ENCODE data around the gene AQP10.

Gene AQP10

DNA sequence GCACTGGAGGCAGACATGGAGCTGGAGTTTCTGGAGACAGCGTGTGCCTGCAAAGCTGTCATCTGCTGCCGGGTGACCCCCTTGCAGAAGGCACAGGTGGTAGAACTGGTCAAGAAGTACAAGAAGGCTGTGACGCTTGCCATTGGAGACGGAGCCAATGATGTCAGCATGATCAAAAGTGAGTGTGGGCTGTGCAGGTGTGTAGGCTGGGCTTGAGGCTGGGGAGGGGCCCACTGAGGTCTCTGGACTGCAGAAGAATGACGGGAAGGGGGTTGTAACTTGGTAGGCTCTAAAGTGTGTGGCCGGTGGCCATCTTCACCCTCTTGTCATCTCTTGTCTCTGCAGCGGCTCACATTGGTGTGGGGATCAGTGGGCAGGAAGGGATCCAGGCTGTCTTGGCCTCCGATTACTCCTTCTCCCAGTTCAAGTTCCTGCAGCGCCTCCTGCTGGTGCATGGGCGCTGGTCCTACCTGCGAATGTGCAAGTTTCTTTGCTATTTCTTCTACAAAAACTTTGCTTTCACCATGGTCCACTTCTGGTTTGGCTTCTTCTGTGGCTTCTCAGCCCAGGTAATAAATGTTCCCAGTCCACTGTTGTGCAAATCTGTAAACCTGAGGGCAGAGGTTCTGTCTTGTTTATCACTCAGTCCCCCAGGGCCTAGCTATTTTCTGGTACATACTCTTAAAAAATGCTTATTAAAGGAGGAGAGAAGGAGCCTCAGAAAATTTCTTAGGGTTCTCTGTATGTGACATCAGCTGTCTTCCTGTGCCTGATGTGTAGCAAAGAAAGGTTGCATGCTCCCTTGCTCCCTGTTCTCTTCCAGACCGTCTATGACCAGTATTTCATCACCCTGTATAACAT, 24.3 kb downstream of the AQP10 start:
- no peaks in the 10 kb centered on the region for H3K27me3 ChIP-seq (ENCODE audit: control insufficient read depth in 1 of 2, insufficient read depth in 2 of 2, low read length in 2 of 2)
- H3K36me3 ChIP-seq (ENCODE audit: control insufficient read depth in 1 of 2, insufficient read depth in 2 of 2, low read length in 2 of 2) = peaks cover 16 to 73% of the 10 kb centered on the region in 2 donors
- H3K9ac ChIP-seq (ENCODE audit: low read depth in 1 of 2, low read length in 2 of 2) = no peak overlapping the region

DNA sequence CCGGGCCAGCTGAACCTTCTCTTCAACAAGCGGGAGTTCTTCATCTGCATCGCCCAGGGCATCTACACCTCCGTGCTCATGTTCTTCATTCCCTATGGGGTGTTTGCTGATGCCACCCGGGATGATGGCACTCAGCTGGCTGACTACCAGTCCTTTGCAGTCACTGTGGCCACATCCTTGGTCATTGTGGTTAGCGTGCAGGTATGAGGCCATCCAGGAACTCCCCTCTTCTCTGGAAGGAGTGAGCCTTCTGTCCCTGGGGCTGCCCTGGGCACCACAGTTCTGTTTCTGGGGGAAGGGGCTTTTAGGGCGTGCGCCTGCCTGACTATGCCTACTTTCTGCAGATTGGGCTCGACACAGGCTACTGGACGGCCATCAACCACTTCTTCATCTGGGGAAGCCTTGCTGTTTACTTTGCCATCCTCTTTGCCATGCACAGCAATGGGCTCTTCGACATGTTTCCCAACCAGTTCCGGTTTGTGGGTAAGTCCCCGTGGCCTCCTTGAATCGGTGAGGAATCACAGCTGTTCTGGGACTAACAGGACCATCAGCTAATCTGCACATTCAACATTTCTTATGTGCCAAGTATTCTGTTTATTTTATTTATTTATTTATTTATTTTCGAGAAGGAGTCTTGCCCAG, 25.5 kb downstream of the AQP10 start:
- peaks cover 15 to 62% of the 10 kb centered on the region in 2 donors for H3K36me3 ChIP-seq (ENCODE audit: control insufficient read depth in 1 of 2, insufficient read depth in 2 of 2, low read length in 2 of 2)
- H3K27me3 ChIP-seq (ENCODE audit: control insufficient read depth in 1 of 2, insufficient read depth in 2 of 2, low read length in 2 of 2) = no peaks in the 10 kb centered on the region
- no peak overlapping the region for H3K27ac ChIP-seq (ENCODE audit: low read depth, low read length)
- H3K4me1 ChIP-seq (ENCODE audit: control insufficient read depth in 1 of 2, insufficient read depth in 2 of 2, low read length in 2 of 2) = peaks cover 11 to 16% of the 10 kb centered on the region in 2 donors
- no peak overlapping the region for H3K9ac ChIP-seq (ENCODE audit: low read depth in 1 of 2, low read length in 2 of 2)
- no peak overlapping the region for H3K4me3 ChIP-seq (ENCODE audit: low read depth in 1 of 2, low read length in 2 of 2)
- H3K9me3 ChIP-seq (ENCODE audit: control insufficient read depth in 1 of 2, low read length in 2 of 2) = no peaks in the 10 kb centered on the region

More for the DNA sequence above, 24.3 kb downstream of the AQP10 start:
- H3K4me1 ChIP-seq (ENCODE audit: control insufficient read depth in 1 of 2, insufficient read depth in 2 of 2, low read length in 2 of 2) = peaks cover 9 to 11% of the 10 kb centered on the region in 2 donors
- no peak overlapping the region for H3K27ac ChIP-seq (ENCODE audit: low read depth, low read length)
- no peak overlapping the region for H3K4me3 ChIP-seq (ENCODE audit: low read depth in 1 of 2, low read length in 2 of 2)
- no peaks in the 10 kb centered on the region for H3K9me3 ChIP-seq (ENCODE audit: control insufficient read depth in 1 of 2, low read length in 2 of 2)

DNA sequence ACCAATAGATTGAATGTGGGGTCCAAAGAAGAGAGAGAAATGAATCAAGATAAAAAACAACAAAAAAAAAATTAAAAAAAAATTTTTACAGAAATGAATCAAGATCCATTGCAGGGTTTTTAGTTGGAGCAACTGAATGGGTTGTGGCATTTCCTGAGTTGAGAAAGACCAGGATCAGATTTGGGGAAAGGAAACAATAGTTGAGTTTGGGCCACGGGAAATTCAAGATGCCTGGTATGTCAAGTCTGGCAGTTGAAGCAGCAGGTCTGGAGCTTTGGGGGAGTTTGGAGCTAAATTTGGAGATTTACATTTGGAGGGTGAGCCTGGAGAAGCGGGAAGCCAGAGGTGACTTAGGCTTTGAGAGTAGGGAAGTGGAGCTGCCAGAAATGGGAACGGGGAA, 27.1 kb downstream of the AQP10 start:
- H3K27ac ChIP-seq (ENCODE audit: low read depth, low read length) = no peak overlapping the region
- no peaks in the 10 kb centered on the region for H3K9me3 ChIP-seq (ENCODE audit: control insufficient read depth in 1 of 2, low read length in 2 of 2)
- H3K36me3 ChIP-seq (ENCODE audit: control insufficient read depth in 1 of 2, insufficient read depth in 2 of 2, low read length in 2 of 2) = peaks cover 15 to 49% of the 10 kb centered on the region in 2 donors
- H3K9ac ChIP-seq (ENCODE audit: low read depth in 1 of 2, low read length in 2 of 2) = no peak overlapping the region
- H3K27me3 ChIP-seq (ENCODE audit: control insufficient read depth in 1 of 2, insufficient read depth in 2 of 2, low read length in 2 of 2) = no peaks in the 10 kb centered on the region
- H3K4me1 ChIP-seq (ENCODE audit: control insufficient read depth in 1 of 2, insufficient read depth in 2 of 2, low read length in 2 of 2) = peaks cover 21% of the 10 kb centered on the region in 2 donors
- H3K4me3 ChIP-seq (ENCODE audit: low read depth in 1 of 2, low read length in 2 of 2) = no peak overlapping the region

DNA sequence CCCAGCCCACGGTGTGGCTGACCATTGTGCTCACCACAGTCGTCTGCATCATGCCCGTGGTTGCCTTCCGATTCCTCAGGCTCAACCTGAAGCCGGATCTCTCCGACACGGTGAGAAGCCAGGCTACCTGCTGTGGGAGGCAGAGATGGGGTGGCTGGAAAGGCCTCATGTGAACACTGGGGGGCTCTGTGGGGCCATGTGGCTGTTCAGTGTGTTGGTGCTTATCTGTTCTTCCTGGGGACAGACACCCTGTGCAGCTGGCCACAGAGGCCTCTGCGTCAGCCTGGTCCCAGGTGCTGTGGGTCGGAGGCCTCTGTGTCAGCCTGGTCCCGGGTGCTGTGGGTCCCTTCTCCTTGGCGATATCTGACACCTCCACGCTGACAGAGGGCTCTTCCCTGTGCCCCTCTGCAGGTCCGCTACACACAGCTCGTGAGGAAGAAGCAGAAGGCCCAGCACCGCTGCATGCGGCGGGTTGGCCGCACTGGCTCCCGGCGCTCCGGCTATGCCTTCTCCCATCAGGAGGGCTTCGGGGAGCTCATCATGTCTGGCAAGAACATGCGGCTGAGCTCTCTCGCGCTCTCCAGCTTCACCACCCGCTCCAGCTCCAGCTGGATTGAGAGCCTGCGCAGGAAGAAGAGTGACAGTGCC, 27.7 kb downstream of the AQP10 start:
- H3K9ac ChIP-seq (ENCODE audit: low read depth in 1 of 2, low read length in 2 of 2) = no peak overlapping the region
- peaks cover 15 to 44% of the 10 kb centered on the region in 2 donors for H3K36me3 ChIP-seq (ENCODE audit: control insufficient read depth in 1 of 2, insufficient read depth in 2 of 2, low read length in 2 of 2)
- H3K27ac ChIP-seq (ENCODE audit: low read depth, low read length) = no peak overlapping the region

DNA sequence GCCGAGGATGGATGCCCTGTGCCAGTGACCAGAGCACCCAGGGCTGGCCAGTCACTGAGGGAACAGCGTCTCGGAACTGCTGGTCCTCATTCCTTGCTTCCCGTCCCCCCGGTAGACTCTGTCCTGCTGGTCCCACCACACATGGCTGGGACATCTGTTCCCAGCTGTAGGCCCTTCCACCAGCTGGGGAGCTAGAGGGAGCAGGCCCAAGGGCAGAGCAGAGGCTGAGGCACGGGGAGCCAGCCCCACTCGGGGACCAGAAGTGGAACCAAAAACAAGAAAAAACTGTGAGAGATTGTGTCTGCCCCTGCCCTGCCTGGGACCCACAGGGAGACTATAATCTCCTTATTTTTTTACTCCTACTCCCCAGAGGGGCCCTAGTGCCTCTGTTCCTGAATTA, 28.2 kb downstream of the AQP10 start:
- Histone ChIP-seq H3K27me3 (ENCODE audit: control insufficient read depth in 1 of 2, insufficient read depth in 2 of 2, low read length in 2 of 2) (no peaks in the 10 kb centered on the region), H3K36me3 (ENCODE audit: control insufficient read depth in 1 of 2, insufficient read depth in 2 of 2, low read length in 2 of 2) (peaks cover 15 to 38% of the 10 kb centered on the region in 2 donors), H3K9ac (ENCODE audit: low read depth in 1 of 2, low read length in 2 of 2) (no peak overlapping the region), H3K4me1 (ENCODE audit: control insufficient read depth in 1 of 2, insufficient read depth in 2 of 2, low read length in 2 of 2) (peaks cover 28 to 31% of the 10 kb centered on the region in 2 donors), H3K9me3 (ENCODE audit: control insufficient read depth in 1 of 2, low read length in 2 of 2) (no peaks in the 10 kb centered on the region), H3K27ac (ENCODE audit: low read depth, low read length) (no peak overlapping the region), H3K4me3 (ENCODE audit: low read depth in 1 of 2, low read length in 2 of 2) (no peak overlapping the region)

More for the DNA sequence above, 27.7 kb downstream of the AQP10 start:
- Histone ChIP-seq H3K4me3 (ENCODE audit: low read depth in 1 of 2, low read length in 2 of 2) (no peak overlapping the region), H3K9me3 (ENCODE audit: control insufficient read depth in 1 of 2, low read length in 2 of 2) (no peaks in the 10 kb centered on the region), H3K27me3 (ENCODE audit: control insufficient read depth in 1 of 2, insufficient read depth in 2 of 2, low read length in 2 of 2) (no peaks in the 10 kb centered on the region), H3K4me1 (ENCODE audit: control insufficient read depth in 1 of 2, insufficient read depth in 2 of 2, low read length in 2 of 2) (peaks cover 26 to 27% of the 10 kb centered on the region in 2 donors)

DNA sequence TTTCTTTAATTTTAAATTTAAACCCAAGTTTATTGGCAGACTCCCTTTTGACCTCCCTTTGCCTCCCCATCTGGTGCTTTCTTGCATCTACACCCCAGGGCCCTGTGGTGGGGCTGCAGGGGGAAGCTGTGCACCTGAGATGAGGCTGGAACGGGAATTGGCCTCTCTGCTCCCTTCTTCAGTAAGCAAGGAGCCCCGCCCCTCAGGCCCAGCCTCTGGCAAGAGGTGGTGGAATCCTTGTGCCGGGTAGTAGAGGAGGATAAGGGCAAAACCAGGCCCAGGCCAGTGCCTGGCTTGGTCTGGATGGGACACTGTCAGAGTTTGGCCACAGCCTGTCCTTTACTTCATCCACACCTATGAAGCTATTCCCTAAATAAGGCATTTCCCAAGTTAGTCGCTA, 29.5 kb downstream of the AQP10 start:
- Histone ChIP-seq H3K27ac (ENCODE audit: low read depth, low read length) (no peak overlapping the region), H3K9me3 (ENCODE audit: control insufficient read depth in 1 of 2, low read length in 2 of 2) (no peaks in the 10 kb centered on the region), H3K36me3 (ENCODE audit: control insufficient read depth in 1 of 2, insufficient read depth in 2 of 2, low read length in 2 of 2) (peaks cover 5 to 31% of the 10 kb centered on the region in 2 donors), H3K27me3 (ENCODE audit: control insufficient read depth in 1 of 2, insufficient read depth in 2 of 2, low read length in 2 of 2) (no peaks in the 10 kb centered on the region), H3K4me3 (ENCODE audit: low read depth in 1 of 2, low read length in 2 of 2) (no peak overlapping the region), H3K4me1 (ENCODE audit: control insufficient read depth in 1 of 2, insufficient read depth in 2 of 2, low read length in 2 of 2) (peaks cover 34 to 38% of the 10 kb centered on the region in 2 donors), H3K9ac (ENCODE audit: low read depth in 1 of 2, low read length in 2 of 2) (no peak overlapping the region)

DNA sequence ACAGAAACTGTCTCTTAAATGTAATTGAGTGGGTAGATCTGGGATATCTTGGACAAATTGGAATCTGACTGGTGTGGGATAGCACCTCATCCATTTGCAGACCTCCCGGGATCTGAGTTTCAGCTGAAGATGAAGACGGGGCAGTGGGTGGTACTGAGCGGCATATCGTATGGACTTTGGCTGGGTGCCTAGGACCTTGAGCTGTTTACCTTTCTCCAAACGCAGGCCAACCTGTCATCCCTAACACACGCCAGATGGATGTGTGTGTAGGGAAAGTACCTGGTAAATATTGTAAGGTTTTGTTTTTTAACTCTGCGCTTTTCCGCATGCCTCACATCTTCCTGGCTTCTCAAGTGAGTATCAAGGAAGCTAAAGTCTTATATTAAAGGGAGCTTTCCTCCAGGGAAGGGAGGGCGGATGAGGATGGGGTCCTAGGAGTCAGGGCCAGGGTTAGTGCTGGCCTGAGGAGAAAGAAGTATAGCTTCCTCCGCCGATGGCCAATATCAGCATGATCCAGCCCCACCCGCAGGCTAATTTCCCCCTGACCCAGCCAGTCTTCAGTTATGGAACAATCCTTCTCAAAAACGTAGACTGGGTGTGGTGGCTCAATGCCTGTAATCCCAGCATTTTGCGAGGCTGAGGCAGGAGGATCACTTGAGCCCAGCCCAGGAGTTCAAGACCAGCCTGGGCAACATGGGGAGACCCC, 30.6 kb downstream of the AQP10 start:
- Histone ChIP-seq H3K9me3 (ENCODE audit: control insufficient read depth in 1 of 2, low read length in 2 of 2) (no peaks in the 10 kb centered on the region), H3K27ac (ENCODE audit: low read depth, low read length) (no peak overlapping the region), H3K4me1 (ENCODE audit: control insufficient read depth in 1 of 2, insufficient read depth in 2 of 2, low read length in 2 of 2) (peaks cover 34 to 38% of the 10 kb centered on the region in 2 donors)

DNA sequence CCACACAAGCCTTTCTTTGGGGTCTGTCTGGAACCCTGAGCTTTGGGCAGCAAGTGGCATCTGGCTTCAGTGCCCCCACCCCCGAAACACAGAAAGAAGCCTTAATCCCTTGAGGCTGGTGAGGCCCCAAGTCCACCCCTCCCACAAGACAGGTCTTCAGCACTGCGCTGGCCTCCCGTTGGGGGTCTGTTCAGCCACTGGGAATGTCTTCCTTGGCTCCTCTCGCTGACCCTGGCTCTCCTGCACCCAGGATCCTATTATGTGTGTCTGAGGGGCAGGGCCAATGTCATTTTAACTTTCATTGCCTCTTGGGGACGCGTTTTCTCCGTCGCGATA, 31.3 kb downstream of the AQP10 start:
- Histone ChIP-seq H3K27me3 (ENCODE audit: control insufficient read depth in 1 of 2, insufficient read depth in 2 of 2, low read length in 2 of 2) (no peaks in the 10 kb centered on the region), H3K9ac (ENCODE audit: low read depth in 1 of 2, low read length in 2 of 2) (peak overlapping the region; percentile 63 to 68), H3K36me3 (ENCODE audit: control insufficient read depth in 1 of 2, insufficient read depth in 2 of 2, low read length in 2 of 2) (peaks cover 0 to 14% of the 10 kb centered on the region in 2 donors), H3K27ac (ENCODE audit: low read depth, low read length) (peak overlapping the region; percentile 64), H3K4me1 (ENCODE audit: control insufficient read depth in 1 of 2, insufficient read depth in 2 of 2, low read length in 2 of 2) (peaks cover 34 to 38% of the 10 kb centered on the region in 2 donors), H3K9me3 (ENCODE audit: control insufficient read depth in 1 of 2, low read length in 2 of 2) (no peaks in the 10 kb centered on the region), H3K4me3 (ENCODE audit: low read depth in 1 of 2, low read length in 2 of 2) (peak overlapping the region; percentile 71 to 72)

More for the DNA sequence above, 30.6 kb downstream of the AQP10 start:
- Histone ChIP-seq H3K27me3 (ENCODE audit: control insufficient read depth in 1 of 2, insufficient read depth in 2 of 2, low read length in 2 of 2) (no peaks in the 10 kb centered on the region), H3K9ac (ENCODE audit: low read depth in 1 of 2, low read length in 2 of 2) (no peak overlapping the region), H3K4me3 (ENCODE audit: low read depth in 1 of 2, low read length in 2 of 2) (no peak overlapping the region), H3K36me3 (ENCODE audit: control insufficient read depth in 1 of 2, insufficient read depth in 2 of 2, low read length in 2 of 2) (peaks cover 1 to 20% of the 10 kb centered on the region in 2 donors)

DNA sequence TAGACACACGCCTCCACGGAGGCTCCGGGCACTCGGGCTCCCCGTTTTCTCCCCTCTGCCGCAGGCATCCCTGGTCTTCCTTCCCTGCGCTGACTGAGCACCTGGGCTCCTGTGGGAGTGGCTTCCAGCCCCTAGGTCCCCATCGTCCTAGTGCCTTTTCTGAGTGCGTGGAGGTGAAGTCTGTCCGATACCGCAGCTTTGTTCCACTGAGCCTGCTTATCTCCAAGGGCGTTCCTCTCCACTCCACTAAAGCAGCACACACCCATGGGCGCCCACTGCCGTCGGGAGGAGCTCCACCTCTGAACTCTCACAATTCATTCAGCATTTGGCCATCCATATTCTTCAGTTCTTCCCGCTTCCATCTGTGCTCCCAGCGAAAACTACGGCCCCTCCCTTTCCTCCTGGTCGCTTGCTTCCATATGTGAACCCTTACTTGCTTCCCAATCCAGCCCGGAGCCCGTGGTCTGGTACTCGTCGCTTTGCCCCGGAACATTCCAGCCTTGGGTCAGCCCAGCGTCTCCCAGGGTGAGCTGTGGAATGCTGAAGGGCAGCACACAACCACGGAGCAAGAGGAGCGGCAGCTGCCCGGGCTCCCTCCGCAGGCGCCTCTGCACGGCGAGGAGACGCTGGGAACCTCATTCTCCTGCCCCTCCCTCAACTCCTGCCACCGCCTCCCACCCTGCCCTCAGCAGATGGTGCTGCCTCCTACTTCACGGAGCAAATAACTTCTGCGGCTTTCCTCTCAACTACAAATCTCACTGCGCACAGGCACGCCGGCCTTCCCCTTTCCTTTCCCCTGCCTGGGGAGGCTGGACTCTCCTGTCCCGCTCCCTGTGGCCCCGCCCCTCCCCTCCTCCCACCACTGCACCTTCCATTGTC, 31.9 kb downstream of the AQP10 start:
- peak overlapping the region; percentile 71 to 72 for H3K4me3 ChIP-seq (ENCODE audit: low read depth in 1 of 2, low read length in 2 of 2)
- no peaks in the 10 kb centered on the region for H3K27me3 ChIP-seq (ENCODE audit: control insufficient read depth in 1 of 2, insufficient read depth in 2 of 2, low read length in 2 of 2)
- peaks cover 0 to 12% of the 10 kb centered on the region in 2 donors for H3K36me3 ChIP-seq (ENCODE audit: control insufficient read depth in 1 of 2, insufficient read depth in 2 of 2, low read length in 2 of 2)
- H3K4me1 ChIP-seq (ENCODE audit: control insufficient read depth in 1 of 2, insufficient read depth in 2 of 2, low read length in 2 of 2) = peaks cover 34 to 38% of the 10 kb centered on the region in 2 donors
- peak overlapping the region; percentile 63 to 68 for H3K9ac ChIP-seq (ENCODE audit: low read depth in 1 of 2, low read length in 2 of 2)
- H3K9me3 ChIP-seq (ENCODE audit: control insufficient read depth in 1 of 2, low read length in 2 of 2) = no peaks in the 10 kb centered on the region
- H3K27ac ChIP-seq (ENCODE audit: low read depth, low read length) = peak overlapping the region; percentile 64

Measured in duodenal mucosa (tissue), 2 donors.